Measurements from ENCODE around the gene VKORC1.

Gene VKORC1

DNA sequence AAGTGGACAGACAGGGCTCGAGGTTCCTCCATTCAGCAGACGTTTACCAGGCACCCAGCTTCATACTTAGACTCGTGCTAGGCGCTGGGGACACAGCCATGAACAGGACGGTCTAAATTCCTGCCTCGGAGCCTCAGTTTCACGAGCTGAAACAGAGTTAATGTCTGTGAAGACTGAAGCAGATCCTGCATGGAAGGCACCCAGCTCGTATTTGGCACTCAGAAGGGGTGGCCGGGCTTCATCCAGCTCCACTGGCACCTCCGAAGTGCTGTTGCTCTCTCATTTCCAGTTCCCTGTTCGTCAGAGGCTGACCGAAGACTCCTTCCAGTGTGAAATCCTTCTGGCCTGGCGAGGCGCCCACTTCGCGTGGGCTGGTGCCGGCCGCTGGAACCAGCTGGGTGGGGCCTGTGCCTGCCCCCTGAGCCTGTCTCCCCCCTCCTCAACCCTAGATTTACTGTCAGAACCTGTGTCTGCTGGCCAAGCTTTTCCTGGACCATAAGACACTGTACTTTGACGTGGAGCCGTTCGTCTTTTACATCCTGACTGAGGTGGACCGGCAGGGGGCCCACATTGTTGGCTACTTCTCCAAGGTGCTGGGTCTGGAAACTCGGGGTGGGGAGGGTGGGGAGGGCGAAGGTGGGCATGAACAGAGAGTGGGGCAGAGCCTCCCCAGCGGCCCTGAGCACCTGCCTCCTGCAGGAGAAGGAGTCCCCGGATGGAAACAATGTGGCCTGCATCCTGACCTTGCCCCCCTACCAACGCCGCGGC is 35.2 kb upstream of the VKORC1 start:
- no peak for DNase-seq

DNA sequence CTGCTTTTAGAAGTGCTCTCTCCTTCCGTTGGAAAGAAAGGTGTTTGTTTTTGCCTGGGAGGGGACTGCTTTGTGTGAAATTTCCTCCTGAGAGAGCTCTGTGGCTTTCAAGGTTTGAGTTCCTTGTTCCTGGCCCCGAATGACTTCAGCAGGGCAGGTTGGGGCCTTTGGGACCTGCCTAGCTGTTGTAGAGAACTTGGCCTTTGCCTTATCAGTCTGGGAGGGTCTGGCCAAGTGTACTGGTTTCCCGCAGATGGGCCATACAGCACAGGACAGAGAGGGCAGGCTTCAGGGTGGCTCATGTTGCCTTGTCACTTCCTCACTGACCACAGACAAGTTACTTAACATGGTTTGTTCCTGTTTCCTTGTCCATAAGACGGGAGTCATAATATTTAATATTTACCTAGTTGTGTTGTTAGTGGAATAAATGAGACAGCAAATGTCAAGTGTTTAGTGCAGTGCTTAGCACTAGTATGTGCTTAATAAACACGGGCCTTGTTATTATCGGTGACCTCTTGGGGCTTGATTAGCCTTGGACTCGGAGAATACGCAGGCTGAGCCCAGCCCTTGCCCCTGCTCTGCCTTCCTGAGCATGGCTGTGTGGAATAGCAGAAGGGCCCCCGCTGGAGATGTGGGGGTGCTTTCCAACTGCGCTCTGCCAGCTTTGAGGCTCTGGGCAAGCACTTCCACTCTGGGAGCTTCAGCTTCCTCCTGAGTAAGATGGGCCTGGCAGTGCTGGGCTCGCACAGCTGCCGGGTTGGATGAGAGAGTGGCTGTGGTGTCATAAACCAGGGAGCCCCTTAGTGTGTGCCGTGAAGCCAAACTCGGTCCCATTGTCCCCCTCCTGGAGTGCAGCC is 34.3 kb upstream of the VKORC1 start:
- no peak for DNase-seq

DNA sequence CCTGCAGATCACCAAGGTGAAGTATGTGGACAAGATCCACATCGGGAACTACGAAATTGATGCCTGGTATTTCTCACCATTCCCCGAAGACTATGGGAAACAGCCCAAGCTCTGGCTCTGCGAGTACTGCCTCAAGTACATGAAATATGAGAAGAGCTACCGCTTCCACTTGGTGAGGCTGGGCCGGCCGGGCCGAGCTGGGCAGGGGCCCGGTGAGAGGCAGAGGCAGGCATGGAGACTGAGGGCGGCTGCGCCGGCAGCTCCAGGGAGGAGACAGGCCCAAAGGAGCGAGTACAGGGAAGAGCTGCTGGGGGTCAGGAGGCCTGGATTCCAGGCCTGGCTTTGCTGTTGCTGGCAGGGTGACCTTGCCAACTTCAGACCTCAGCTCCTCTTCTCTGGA is 32.6 kb upstream of the VKORC1 start:
- no peak for DNase-seq

DNA sequence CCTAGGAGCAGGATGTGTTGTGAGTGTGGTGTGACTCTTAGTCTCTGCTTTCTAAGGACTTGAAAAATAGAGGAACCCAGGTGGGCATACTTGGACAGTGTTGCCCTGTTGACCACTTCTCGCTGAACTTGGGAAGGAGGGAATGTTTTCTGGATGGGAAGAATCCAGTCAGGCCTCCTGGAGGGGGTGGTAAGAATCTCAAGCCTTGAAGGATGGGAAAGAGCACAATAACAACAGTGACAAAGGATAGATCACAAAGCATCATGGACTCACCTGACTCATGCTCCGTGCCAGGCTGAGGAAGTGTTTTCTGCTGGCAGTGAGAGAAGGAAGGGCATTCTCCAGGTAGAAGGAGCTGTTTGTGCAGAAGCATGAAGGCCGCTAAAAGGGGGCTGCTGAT is 31.2 kb upstream of the VKORC1 start:
- no peak for DNase-seq

DNA sequence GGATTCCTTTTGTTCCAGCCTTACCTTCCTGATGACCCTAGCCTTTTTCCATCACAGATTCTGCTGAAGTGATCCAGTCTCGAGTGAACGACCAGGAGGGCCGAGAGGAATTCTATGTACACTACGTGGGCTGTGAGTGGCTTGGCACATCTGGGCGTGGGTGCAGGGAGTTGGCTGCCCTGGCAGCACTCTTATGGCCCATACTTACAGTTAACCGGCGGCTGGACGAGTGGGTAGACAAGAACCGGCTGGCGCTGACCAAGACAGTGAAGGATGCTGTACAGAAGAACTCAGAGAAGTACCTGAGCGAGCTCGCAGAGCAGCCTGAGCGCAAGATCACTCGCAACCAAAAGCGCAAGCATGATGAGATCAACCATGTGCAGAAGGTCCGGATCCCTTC is 25.5 kb upstream of the VKORC1 start:
- no peak for DNase-seq

DNA sequence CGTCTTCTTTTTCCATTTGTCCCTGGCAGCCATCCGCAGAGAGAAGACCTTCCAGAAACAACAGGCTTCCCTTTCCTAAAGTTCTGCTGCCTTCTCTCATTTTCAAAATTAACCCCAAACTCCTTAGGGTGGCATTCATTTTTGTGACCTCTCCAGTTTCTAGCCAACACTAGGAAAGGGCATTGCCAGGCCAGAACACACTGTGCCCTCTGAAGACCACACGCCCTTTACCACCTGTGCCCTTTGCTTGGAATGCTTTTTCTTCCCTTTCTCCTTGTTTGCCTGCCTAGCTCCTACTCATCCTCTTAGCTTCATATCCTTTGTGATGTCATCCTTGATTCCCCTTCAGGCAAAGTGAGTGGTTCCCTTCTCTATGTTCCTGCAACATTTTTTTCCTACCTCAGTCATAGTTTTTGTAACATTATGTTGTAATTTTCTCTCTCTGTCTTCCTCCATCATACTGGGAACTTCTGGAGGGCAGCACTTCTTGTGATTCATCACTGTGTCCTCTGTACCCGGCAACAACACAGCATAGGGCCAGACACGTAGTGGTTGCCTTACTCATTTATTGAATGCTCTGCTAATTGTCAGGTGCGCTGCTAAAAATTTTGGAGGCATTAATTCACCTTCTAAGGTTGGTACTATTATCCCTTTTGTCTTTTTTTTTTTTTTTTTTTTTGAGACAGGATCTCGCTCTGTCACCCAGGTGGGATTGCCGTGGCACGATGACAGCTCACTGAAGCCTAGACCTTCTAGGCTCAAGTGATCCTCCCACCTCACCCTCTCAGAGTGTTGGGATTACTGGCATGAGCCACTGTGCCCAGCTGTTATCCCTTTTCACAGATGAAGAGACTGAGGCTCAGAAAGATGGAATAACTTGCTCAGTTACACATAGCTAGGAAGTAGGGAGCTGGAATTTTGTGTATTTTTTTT is 23.9 kb upstream of the VKORC1 start:
- no peak for DNase-seq

DNA sequence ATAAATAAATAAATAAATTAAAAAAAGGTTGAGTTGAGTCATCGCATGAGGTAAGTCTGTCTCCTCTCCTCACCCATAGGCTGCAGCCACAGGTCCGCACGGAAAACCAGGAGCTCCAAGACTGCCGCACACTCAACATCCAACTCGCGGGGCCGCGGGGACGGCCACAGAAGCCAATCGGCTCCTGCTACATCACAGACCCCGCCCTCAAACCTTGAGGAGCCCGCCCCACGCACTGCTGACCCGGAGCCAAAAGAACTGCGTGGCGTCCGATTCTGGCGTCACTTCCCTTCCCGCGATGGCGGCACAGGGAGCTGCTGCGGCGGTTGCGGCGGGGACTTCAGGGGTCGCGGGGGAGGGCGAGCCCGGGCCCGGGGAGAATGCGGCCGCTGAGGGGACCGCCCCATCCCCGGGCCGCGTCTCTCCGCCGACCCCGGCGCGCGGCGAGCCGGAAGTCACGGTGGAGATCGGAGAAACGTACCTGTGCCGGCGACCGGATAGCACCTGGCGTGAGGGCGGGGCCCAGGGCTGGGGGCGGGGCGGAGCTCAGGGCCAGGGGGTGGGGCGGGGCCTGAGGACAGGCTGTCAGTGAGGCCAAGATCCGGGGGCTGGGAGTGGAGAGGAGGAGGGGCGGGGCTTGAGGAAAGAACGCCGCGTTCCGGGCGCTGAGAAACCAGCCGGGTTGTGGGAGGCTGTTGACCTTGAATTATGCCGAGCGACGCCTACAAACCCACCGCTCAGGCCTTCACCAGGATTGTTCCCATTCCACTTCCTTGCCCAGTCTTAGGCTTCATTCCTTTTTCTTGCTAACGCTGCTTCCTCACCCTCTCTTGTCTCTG is 23.0 kb upstream of the VKORC1 start, which contains the start of gene KAT8:
Gene KAT8 (plus strand): TSS at position 281 of the 839 bp plus-strand sequence. CDS start 18 bp downstream, at position 299.
- peak; percentile 99 for DNase-seq

DNA sequence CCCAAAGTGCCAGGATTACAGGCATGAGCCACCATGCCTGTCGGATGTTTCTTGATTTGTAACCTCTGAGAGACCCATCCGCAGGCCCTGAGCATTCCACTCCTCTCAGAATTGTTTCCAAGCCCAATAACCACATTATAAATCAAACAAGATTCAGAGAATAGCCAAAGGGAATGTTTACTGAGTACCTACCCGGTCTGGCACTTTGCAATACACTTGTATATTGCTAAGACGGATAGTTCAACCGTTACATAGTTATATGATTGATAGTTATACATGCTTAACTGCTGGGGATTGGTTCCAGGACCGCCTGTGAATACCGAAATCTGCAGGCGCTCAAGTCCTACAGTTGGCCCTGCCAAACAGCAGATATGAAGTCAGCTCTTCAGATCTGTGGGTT is 19.9 kb upstream of the VKORC1 start:
- no peak for DNase-seq

DNA sequence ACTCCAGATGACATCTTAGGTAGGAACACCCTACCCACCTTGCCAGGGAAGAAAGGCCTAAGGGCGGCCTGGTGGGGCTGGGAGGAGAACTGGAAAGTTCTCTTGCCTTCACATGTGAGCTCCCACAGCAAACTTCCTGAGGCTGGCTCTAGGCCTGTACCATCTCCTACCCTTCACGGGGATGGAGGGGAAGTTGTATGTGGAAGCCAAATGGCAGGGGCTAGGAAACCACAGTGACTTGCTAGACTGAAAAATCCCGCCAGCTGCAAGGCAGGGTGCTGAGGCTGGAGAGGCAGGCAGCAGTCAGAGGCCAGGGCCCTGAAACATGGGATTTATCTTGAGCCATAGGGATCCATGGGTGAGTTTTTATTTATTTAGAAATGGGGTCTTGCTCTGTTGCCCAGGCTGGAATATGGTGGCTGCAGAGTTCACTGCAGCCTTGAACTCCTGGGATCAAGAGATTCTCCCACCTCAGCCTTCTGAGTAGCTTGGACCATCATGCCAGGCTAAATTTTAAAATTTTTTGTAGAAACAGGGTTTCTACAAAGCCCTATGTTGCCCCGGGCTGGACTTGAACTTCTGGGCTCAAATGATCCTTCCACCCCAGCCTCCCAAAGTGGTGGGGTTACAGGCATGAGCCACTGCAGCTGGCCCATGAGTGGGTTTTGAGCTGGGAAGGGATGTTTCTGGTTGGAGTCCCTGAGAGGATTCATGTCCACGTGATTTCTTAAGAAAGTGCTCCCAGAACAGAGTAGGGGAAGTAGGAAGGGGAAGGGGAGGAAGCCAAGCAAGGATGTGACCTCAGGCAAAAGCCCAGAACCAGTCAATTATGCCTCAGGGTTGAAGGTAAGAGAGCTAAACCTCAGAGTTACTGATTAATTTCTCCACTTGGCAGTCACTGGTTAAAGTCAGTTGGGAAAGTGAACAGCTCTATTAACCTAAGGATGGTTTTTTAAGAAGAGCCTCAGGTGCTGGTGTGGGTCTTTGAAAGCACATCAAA is 18.8 kb upstream of the VKORC1 start:
- no peak for DNase-seq

DNA sequence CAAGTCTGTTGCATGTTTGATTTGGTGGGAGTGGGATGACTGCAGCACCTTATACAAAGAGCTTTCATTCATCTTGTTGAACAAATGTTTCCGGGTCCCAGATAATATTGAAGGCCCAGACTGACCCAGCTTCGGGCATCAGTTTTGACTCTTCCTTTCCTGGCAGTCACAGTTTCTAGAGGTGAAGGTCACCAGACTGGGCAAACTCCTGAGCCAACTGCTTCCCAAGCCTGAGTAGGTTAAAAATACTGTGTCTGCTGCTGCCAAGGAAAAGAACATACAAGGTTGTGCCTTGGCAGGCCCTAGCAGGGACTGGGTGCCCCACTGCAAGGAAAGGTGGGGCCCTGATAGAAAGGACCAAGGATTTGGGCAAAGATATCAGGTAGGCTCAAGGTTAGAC is 18.1 kb upstream of the VKORC1 start:
- no peak for DNase-seq

DNA sequence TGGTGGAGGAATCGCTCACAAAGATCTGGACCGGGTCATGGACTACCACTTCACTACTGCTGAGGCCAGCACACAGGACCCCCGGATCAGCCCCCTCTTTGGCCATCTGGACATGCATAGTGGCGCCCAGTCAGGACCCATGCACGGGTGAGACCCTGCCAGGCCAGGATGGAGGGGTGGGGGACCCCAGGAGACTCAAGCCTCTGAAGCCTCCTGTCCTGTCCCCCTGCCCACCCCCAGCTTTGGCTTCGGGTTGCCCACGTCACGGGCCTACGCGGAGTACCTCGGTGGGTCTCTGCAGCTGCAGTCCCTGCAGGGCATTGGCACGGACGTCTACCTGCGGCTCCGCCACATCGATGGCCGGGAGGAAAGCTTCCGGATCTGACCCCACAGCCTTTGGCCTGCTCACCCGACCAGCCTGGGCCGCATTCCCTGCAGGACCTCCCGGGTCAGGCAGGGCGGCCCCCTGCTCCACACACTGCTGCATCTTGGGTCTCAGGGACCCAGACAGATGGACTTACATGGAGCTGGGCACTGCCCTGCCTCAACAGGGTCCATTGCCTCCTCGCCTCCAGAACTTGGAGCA is 17.4 kb upstream of the VKORC1 start:
- DNase-seq = no peak

DNA sequence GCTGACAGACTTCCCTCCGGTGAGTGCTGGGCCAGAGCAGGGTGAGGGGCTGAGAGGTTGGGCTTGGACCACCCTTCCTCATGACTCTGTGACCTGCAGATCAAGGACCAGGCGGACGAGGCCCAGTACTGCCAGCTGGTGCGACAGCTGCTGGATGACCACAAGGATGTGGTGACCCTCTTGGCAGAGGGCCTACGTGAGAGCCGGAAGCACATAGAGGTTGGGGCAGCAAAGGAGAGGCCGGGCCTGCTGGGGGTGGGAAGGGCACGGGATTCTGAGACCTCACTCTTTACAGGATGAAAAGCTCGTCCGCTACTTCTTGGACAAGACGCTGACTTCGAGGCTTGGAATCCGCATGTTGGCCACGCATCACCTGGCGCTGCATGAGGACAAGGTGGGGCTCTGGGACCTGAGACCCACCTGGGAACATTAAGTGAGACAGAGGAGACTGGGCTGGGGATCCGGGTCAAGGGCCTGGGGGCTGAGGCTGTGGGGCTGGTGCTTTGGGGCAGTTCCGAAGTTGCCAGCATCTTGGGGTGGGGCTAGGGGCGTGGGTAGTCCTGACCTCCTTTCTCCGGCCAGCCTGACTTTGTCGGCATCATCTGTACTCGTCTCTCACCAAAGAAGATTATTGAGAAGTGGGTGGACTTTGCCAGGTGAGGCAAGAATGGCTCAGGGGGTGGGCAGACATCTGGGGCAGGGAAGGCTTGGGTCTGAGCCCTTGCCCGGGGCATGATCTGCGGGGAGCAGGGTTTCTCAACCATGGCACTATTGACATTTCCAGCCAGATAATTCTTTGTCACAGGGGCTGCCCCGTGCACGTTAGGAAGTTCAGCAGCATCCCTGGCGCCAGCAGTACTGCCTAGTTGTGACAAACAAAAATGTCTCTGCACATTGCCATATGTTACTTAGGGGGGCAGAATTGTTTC is 15.8 kb upstream of the VKORC1 start:
- DNase-seq = no peak

DNA sequence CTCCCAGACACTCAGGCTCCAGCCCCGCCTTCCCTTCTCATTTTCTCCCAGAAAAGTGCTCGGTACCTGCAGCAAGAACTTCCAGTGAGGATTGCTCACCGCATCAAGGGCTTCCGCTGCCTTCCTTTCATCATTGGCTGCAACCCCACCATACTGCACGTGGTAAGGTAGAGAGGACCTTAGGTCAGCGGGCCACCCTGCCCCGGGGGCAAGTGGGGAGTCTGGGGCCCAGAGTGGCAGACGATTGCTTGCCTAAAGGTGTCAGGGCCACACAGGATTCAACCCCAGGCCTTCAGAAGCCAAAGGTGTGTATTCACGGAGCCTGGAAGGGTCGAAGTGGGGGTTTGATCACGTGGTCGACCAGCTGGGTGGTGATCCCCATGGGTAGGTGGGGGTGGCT is 15.0 kb upstream of the VKORC1 start:
- no peak for DNase-seq

DNA sequence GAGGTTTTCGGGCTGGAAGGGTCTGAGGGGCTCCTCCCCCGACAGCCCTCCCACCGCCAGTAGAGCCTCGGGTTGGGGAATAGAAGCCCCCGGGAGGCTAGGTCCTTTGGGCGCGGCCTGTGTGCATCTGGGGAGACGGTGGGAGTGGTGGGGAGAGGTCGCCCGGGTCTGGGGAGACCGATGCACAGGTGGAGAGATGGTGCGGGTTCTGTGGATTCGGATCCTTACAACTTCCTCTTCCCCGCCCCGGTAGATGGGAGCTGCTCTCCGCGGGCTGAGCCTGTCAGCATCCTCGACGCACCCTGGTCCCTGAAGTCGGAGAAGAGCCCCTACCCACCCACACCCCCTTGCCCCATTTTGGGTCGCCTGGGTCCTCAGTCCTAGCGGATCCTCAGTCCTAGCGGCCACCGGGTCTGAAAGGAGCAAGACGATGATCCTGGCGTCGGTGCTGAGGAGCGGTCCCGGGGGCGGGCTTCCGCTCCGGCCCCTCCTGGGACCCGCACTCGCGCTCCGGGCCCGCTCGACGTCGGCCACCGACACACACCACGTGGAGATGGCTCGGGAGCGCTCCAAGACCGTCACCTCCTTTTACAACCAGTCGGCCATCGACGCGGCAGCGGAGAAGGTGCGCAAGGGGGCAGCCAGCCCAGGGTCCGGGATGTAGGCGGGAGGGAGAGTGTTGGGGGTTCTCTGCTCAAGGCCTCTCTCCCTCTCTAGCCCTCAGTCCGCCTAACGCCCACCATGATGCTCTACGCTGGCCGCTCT is 14.4 kb upstream of the VKORC1 start:
- no peak for DNase-seq

DNA sequence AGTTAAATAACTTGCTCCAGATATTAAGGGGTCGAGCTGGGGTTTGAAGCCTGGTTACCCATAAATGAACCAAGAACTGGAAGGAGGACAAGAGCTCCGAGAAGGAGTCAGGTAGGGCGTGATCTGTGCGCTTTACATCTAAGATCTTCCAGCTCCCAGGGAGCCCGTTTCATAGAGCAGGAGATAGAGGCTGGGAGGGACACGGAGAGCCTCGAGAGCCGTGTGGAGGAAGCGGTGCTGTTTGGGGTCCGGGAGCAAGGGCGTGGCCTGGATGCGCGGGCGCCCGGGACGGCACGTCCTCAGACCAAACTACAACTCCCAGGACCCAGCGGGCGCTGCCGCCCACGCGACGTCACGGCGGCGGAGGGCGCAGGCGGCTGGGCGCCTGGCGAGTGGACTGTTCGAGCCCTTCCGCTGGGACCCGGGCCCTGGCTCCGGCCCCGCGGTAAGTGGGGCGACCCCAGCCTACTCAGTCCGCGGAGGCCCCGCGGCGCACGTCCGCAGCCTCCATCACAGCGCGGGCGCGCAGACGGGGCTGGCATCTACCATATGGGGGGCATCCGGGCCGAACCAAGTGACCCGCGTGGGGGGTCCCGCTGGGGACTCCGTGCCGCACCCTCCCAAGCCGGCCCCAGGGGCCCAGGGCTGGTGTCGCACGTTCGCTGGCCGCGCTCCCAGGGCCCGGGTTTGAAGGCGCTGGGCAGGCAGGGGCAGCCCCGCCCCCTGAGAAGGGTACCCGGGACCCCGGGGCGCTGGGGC is 13.6 kb upstream of the VKORC1 start, which contains the start of gene BCKDK:
Gene BCKDK (plus strand): TSS at position 352 of the 759 bp plus-strand sequence. CDS start 838 bp downstream, outside the sequence.
- DNase-seq = peak; percentile 85

DNA sequence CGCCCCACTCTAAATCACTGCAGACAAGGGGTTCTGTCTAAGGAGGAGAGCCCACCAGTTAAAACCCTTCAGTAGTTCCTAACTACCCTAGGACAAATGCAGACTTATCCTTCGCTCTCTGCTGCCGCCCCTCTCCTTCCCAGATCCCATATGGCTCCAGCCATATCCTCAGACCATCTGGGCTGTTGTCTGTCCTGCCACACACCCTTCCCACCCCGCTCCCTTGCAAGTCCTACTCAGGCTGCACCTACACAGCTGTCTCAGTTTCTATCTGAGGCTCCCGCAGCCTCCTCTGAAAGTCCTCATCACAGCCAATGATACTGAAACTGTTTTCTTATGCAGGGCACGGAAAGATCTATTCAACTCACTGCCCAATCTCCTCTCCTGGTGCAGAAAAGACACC is 12.9 kb upstream of the VKORC1 start:
- peak; percentile 68 for DNase-seq
